Neuronal stem cell (in vitro differentiated cells): ENCODE data around the gene DNAJC24.

Source experiments
- DNase-seq: peaks from one replicate; pipeline ENCODE4 v3.0.0-alpha.2; 2013; ENCODE audit warnings: low spot score
- H2AFZ ChIP-seq: one replicate; pipeline ENCODE4 v1.6.1; 2013; ENCODE audit warnings: mild to moderate bottlenecking, low read length, inconsistent platforms
- H2AK5ac ChIP-seq: 2 replicates; pipeline ENCODE4 v1.6.1; 2013; ENCODE audit warnings: low read depth, mild to moderate bottlenecking, inconsistent platforms, low read length, moderate library complexity, mixed read lengths
- H2BK120ac ChIP-seq: 2 replicates; pipeline ENCODE4 v1.6.1; 2013; ENCODE audit warnings: low read depth, mild to moderate bottlenecking, inconsistent platforms, low read length, moderate library complexity, mixed read lengths
- H2BK12ac ChIP-seq: one replicate; pipeline ENCODE4 v1.6.1; 2013; ENCODE audit warnings: low read length, inconsistent platforms
- H2BK15ac ChIP-seq: 2 replicates; pipeline ENCODE4 v1.6.1; 2013; ENCODE audit warnings: mild to moderate bottlenecking, low read length, inconsistent platforms, mixed read lengths
- H2BK5ac ChIP-seq: one replicate; pipeline ENCODE4 v1.6.1; 2013; ENCODE audit warnings: inconsistent platforms, mild to moderate bottlenecking, low read length, moderate library complexity
- H3K14ac ChIP-seq: one replicate; pipeline ENCODE4 v1.6.1; 2013; ENCODE audit warnings: low read length, inconsistent platforms
- H3K18ac ChIP-seq: 2 replicates; pipeline ENCODE4 v1.6.1; 2013; ENCODE audit warnings: low read length, inconsistent platforms
- H3K23ac ChIP-seq: 2 replicates; pipeline ENCODE4 v1.6.1; 2013; ENCODE audit warnings: low read depth, mild to moderate bottlenecking, mixed read lengths, low read length, inconsistent platforms; ENCODE audit not compliant: poor library complexity
- H3K27ac ChIP-seq: replicated peaks from 3 replicates; pipeline ENCODE4 v1.5.1; 2013; ENCODE audit warnings: low read length, inconsistent platforms
- H3K27me3 ChIP-seq, 3 experiments: 2 replicates each; pipeline ENCODE4 v1.6.1; 2013; ENCODE audit warnings: low read length in 3 of 3, mild to moderate bottlenecking in 2 of 3, inconsistent platforms in 1 of 3, low read depth in 1 of 3, mixed read lengths in 1 of 3, moderate library complexity in 1 of 3; ENCODE audit not compliant: control insufficient read depth in 3 of 3, insufficient read depth in 3 of 3
- H3K36me3 ChIP-seq, 2 donors: replicated peaks in 1 of 2; 2 replicates each; pipeline ENCODE4 v1.6.1; 2013; ENCODE audit warnings: low read length in 2 of 2; ENCODE audit not compliant: control insufficient read depth in 2 of 2, insufficient read depth in 2 of 2
- H3K4ac ChIP-seq: 2 replicates; pipeline ENCODE4 v1.6.1; 2013; ENCODE audit warnings: inconsistent platforms, mild to moderate bottlenecking, low read length, moderate library complexity
- H3K4me1 ChIP-seq, 2 donors: 1 replicate in 1 of 2; 2 replicates in 1 of 2; pipeline ENCODE4 v1.6.1; 2013; ENCODE audit warnings: low read length in 2 of 2, low read depth in 1 of 2; ENCODE audit not compliant: control insufficient read depth in 2 of 2, insufficient read depth in 1 of 2
- H3K4me2 ChIP-seq: one replicate; pipeline ENCODE4 v1.6.1; 2013; ENCODE audit warnings: mild to moderate bottlenecking, low read length, inconsistent platforms; ENCODE audit not compliant: insufficient read depth, poor library complexity, severe bottlenecking
- H3K4me3 ChIP-seq, 2 donors: 2 replicates each; pipeline ENCODE4 v1.5.1; 2013; ENCODE audit warnings: low read length in 2 of 2, mild to moderate bottlenecking in 2 of 2, inconsistent platforms in 1 of 2, moderate library complexity in 1 of 2
- H3K79me1 ChIP-seq: one replicate; pipeline ENCODE4 v1.6.1; 2013; ENCODE audit warnings: low read depth, mild to moderate bottlenecking, inconsistent platforms, low read length, moderate library complexity
- H3K9ac ChIP-seq: one replicate; pipeline ENCODE4 v1.6.1; 2013; ENCODE audit warnings: mild to moderate bottlenecking, low read depth, low read length, inconsistent platforms; ENCODE audit not compliant: poor library complexity
- H3K9me3 ChIP-seq, 2 donors: replicated peaks in 1 of 2; 2 replicates each; pipeline versions ENCODE3 to v1.6.1; 2013; ENCODE audit warnings: low read length in 2 of 2, mild to moderate bottlenecking in 2 of 2, inconsistent platforms in 1 of 2, low read depth in 1 of 2, mixed read lengths in 1 of 2, moderate library complexity in 1 of 2; ENCODE audit not compliant: control insufficient read depth in 2 of 2, insufficient read depth in 1 of 2
- H4K8ac ChIP-seq: one replicate; pipeline ENCODE4 v1.6.1; 2013; ENCODE audit warnings: low read depth, mild to moderate bottlenecking, inconsistent platforms, low read length, moderate library complexity
- H4K91ac ChIP-seq: one replicate; pipeline ENCODE4 v1.6.1; 2013; ENCODE audit warnings: low read length, low read depth, mild to moderate bottlenecking, inconsistent platforms; ENCODE audit not compliant: poor library complexity
- WGBS, 2 donors: extraction: QIAGEN DNeasy Blood & Tissue Kit; methylation state at CpG; one replicate each; pipeline ENCODE4 v1.1.7; 2013; ENCODE audit warnings: missing lambda C conversion rate in 2 of 2, mixed read lengths in 1 of 2; ENCODE audit not compliant: insufficient read length in 2 of 2, insufficient replicate concordance in 1 of 2; ENCODE audit errors: extremely low coverage in 2 of 2; 5-methylcytosine and 5-hydroxymethylcytosine counted together

Gene DNAJC24

GRCh38 chr11:31449040-31449439 lies 79.4 kb downstream of the DNAJC24 start:
- H2BK120ac ChIP-seq = no peak overlapping the region
- no peak overlapping the region for H2BK15ac ChIP-seq
- no peak overlapping the region for H4K8ac ChIP-seq
- H2BK12ac ChIP-seq = no peak overlapping the region
- no peak overlapping the region for H4K91ac ChIP-seq
- H3K18ac ChIP-seq = no peak overlapping the region
- H3K27me3 ChIP-seq = no peaks in the 10 kb centered on the region
- H2AFZ ChIP-seq = no peak overlapping the region
- H3K9ac ChIP-seq = no peak overlapping the region
- H3K9me3 ChIP-seq = no peaks in the 10 kb centered on the region
- no peaks in the 10 kb centered on the region for H3K79me1 ChIP-seq
- no peak overlapping the region for H3K23ac ChIP-seq
- H2BK5ac ChIP-seq = no peak overlapping the region
- no peak overlapping the region for H3K4me3 ChIP-seq
- no peaks in the 10 kb centered on the region for H3K4me1 ChIP-seq
- no peak overlapping the region for H3K4ac ChIP-seq
- WGBS, 2 donors = no CpG with 5 or more reads among the region's 2 CpGs
- no peak overlapping the region for H3K27ac ChIP-seq
- H3K36me3 ChIP-seq = peaks cover 0 to 40% of the 10 kb centered on the region in 2 donors
- no peak overlapping the region for H3K4me2 ChIP-seq
- no peak overlapping the region for H2AK5ac ChIP-seq
- H3K14ac ChIP-seq = no peak overlapping the region
- no peak for DNase-seq

- H3K9ac ChIP-seq = no peak overlapping the region
- no peak overlapping the region for H3K14ac ChIP-seq
- no peak overlapping the region for H2BK120ac ChIP-seq
- H3K9me3 ChIP-seq = no peaks in the 10 kb centered on the region
- H2AK5ac ChIP-seq = no peak overlapping the region
- no peaks in the 10 kb centered on the region for H3K27me3 ChIP-seq
- no peak overlapping the region for H3K27ac ChIP-seq
- H3K4me1 ChIP-seq = no peaks in the 10 kb centered on the region
- no peak overlapping the region for H3K4me2 ChIP-seq
- H2BK5ac ChIP-seq = no peak overlapping the region
- H3K36me3 ChIP-seq = peaks cover 0 to 45% of the 10 kb centered on the region in 2 donors
- H3K4me3 ChIP-seq = no peak overlapping the region
- H3K18ac ChIP-seq = no peak overlapping the region
- no peak overlapping the region for H4K91ac ChIP-seq
- H4K8ac ChIP-seq = no peak overlapping the region
- no peak overlapping the region for H2AFZ ChIP-seq
- no peak overlapping the region for H3K23ac ChIP-seq
- no peak overlapping the region for H3K4ac ChIP-seq
- no peak overlapping the region for H2BK12ac ChIP-seq
- no CpG with 5 or more reads among the region's 1 CpG for WGBS, 2 donors
- DNase-seq = no peak
- no peak overlapping the region for H2BK15ac ChIP-seq
- no peaks in the 10 kb centered on the region for H3K79me1 ChIP-seq
Measured at GRCh38 chr11:31450841-31451240, 81.2 kb downstream of the DNAJC24 start.

- H3K9me3 ChIP-seq = no peaks in the 10 kb centered on the region
- H2AFZ ChIP-seq = no peak overlapping the region
- no peak overlapping the region for H2AK5ac ChIP-seq
- no peak overlapping the region for H2BK5ac ChIP-seq
- H3K14ac ChIP-seq = no peak overlapping the region
- H3K4me3 ChIP-seq = no peak overlapping the region
- no peak overlapping the region for H2BK15ac ChIP-seq
- no peak for DNase-seq
- no peak overlapping the region for H3K27ac ChIP-seq
- no peaks in the 10 kb centered on the region for H3K79me1 ChIP-seq
- no peaks in the 10 kb centered on the region for H3K27me3 ChIP-seq
- no peaks in the 10 kb centered on the region for H3K4me1 ChIP-seq
- H4K8ac ChIP-seq = no peak overlapping the region
- no peak overlapping the region for H3K4ac ChIP-seq
- no peak overlapping the region for H3K4me2 ChIP-seq
- H3K36me3 ChIP-seq = peaks cover 0 to 43% of the 10 kb centered on the region in 2 donors
- H3K18ac ChIP-seq = no peak overlapping the region
- H4K91ac ChIP-seq = no peak overlapping the region
- no CpG with 5 or more reads among the region's 3 CpGs for WGBS, 2 donors
- no peak overlapping the region for H2BK120ac ChIP-seq
- no peak overlapping the region for H2BK12ac ChIP-seq
- H3K23ac ChIP-seq = no peak overlapping the region
- no peak overlapping the region for H3K9ac ChIP-seq
Measured at GRCh38 chr11:31455177-31455576, 85.5 kb downstream of the DNAJC24 start.

GRCh38 chr11:31464436-31464835 lies 94.8 kb downstream of the DNAJC24 start:
- Histone ChIP-seq H3K79me1 (no peaks in the 10 kb centered on the region), H2BK12ac (no peak overlapping the region), H3K27me3 (no peaks in the 10 kb centered on the region), H4K8ac (no peak overlapping the region), H2AFZ (no peak overlapping the region), H3K4ac (no peak overlapping the region), H2BK5ac (no peak overlapping the region), H3K18ac (no peak overlapping the region), H3K27ac (no peak overlapping the region), H4K91ac (no peak overlapping the region), H2AK5ac (no peak overlapping the region), H3K9ac (no peak overlapping the region), H2BK120ac (no peak overlapping the region), H3K9me3 (peaks cover 0 to 44% of the 10 kb centered on the region in 2 donors), H2BK15ac (no peak overlapping the region), H3K14ac (no peak overlapping the region), H3K4me3 (no peak overlapping the region), H3K4me1 (no peaks in the 10 kb centered on the region), H3K23ac (no peak overlapping the region), H3K36me3 (peaks cover 0 to 57% of the 10 kb centered on the region in 2 donors), H3K4me2 (no peak overlapping the region)
- WGBS, 2 donors = no CpG with 5 or more reads among the region's 3 CpGs
- no peak for DNase-seq
